ENCODE results near the gene LXN.

DNA sequence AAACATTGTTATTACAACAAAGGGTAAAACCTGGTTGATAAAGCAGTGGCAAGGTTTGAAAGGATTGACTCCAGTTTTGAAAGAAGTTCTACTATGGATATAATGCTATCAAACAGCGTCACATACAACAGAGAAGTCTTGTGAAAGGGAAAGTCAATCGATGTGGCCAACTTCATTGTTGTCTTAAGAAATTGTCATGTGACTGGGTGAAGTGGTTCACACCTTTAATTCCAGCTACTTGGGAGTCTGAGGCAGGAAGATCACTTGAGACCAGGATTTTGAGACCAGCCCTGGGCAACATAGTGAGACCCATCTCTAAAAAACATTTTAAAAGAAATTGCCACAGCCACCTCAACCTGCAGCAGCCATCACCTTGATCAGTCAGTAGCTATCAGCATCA is 6.2 kb upstream of the LXN start:
- TF ChIP-seq POLR2A (IDR thresholded peaks at IDR 0.05) = no peak
- TF ChIP-seq CTCF (IDR thresholded peaks at IDR 0.05) = no peak
- no peak for TF ChIP-seq POLR2AphosphoS5 (IDR thresholded peaks at IDR 0.05)

Data from breast epithelium (tissue), 3 donors.